GM21619 (cell line): Measurements from ENCODE around the gene LGMN.

ENCODE experiments used
- ATAC-seq: cut with Tn5 transposase; IDR thresholded peaks from one replicate; pipeline ENCODE4 v1.9.1; 2021; ENCODE audit not compliant: unreplicated experiment

Gene LGMN

DNA sequence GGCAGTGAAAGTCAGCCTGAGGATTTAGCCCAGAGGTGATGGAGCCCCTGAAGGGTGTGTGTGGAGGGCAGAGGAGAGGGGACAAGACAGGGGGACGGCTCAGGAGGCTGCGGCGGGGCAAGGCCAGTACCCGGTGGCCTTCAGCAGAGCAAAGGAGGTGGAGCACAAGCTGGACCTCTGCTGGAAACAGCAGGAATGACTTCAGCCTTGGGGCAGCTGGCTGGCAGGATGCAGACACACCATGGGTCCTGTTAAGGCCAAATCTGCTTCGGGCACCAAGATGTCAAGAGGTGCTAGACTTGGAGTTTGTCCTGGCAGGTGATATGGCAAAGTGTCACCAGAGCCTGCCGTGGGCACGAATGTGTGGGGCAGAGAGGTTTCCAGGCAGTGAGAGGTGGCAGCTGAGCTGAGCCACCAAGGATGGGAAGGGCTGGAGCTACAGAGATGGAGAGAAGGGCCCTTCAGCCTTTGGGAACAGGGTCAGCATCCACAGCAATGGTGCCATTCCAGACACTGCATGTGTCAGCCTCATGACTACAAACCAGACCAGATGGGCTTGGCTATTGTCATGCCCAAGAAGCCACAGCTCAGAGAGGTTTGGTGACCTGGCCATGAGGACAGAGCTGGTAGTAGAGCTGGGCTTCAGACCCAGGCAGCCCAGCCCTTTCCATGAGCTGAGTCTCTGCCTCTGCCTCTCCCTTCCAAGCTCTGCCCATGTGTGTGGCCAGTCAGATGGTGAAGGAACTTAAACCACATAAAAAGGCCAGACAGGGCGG, 91.9 kb downstream of the LGMN start:
- ATAC-seq, result no peak

DNA sequence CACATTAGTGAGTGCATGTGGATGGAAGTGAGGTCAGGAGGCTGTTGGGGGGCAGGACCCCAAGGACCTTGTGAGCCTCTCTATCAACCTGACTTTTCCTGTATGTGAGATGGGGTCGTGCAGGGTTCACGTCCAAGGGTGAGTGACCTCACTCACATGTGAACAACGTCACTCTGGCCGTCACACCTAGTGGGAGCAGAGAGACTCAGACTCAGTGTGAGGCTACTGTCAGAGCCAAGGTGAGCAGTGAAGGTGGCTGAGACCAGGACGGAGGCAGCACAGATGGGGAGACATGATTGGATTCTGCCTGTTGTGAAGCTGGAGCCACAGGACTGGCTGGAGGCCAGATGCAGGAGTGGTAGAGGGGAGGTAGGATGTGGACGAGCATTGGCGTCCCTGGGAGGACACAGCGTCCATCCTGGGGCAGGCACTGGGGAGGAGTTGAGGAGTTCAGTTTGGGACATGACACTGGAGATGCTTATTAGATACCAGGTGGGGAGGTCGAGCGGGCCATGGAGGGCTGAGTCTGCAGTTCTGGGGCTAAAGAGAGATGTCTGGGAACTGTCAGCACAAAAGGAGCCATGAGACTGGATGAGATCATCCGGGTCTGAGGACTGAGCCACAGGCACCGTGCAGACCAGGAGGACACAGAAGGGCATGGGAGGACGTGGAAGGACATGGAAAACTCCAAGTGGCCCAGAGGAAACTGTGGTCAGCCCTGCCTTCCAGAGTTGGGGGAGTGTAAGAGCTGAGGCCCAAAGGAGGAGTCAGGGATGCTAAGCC, 92.8 kb downstream of the LGMN start:
- no peak for ATAC-seq

DNA sequence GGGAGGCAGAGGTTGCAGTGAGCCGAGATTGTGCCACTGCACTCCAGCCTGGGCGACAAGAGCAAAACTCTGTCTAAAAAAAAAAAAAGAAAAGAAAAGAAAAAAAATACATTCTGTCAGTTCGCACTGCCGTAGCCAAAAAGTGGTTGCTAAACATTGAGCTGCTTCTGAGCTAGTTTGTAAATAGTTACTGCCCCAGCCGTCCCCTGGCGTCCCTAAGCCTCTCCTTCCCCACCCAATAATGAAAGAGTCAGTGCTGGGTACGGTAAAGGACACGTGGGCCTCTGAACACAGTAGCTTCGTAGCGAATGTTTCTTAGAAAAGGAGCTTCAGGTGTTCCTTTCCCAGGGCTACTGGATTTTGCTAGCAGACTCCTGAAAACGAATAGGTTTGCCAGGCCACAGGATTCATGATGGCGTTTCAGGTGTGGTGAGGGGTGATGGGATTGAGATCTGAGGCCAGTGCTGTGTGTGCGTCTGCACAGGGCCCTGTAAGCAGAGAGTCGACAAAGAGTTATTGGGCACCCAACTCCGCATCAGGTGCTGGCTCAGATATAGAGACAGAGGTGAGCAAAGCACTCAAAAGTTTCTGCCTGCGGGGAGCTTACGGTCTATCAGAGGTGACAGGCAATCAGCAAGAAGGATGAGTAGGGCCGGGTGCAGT, 94.1 kb downstream of the LGMN start:
- ATAC-seq, result no peak
